NCI-H1417 treated with DMSO at 0.1 percent for 48 hours (cell line): ENCODE data around the gene SPTAN1.
"Not testable (repeated sequence)": the region's sequence is repeated elsewhere in the genome, so short reads cannot be mapped to it uniquely, and the experiment has no call there.

Experiments
- DNase-seq: peaks from one replicate; lab custom pipeline; 2025; lab: John Stamatoyannopoulos, UW

Gene SPTAN1

GRCh38 chr9:128552744-128553440 is 505 bp downstream of the SPTAN1 start:
- no peak for DNase-seq

- no peak for DNase-seq
Observed at GRCh38 chr9:128553728-128554127, 1.3 kb downstream of the SPTAN1 start.

GRCh38 chr9:128554155-128554862 is 1.9 kb downstream of the SPTAN1 start:
- DNase-seq = no peak

- no peak for DNase-seq
Observed at GRCh38 chr9:128555180-128555721, 2.9 kb downstream of the SPTAN1 start.

DNA sequence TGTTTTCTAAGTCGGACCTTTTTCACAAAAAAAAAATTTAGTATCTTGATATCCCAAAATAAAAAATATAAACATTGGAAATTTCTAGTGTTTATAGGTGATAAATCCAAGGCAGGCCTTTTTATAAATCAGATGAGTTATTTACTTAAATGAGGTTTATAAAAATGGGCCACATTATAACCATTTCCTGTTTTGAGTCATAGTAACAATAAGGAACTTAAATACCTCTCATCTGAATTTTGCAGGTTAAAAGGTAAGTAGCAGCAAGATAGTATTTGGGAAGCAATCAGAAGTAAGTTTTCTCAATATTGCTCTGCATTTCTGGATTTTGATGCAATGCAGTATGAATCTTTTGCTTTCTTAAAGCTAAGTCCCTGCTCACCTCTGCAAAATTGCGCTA is 3.9 kb downstream of the SPTAN1 start:
- no peak for DNase-seq

GRCh38 chr9:128556926-128557634 is 4.7 kb downstream of the SPTAN1 start:
- no peak for DNase-seq

- no peak for DNase-seq
Observed at GRCh38 chr9:128558431-128559310, 6.3 kb downstream of the SPTAN1 start.

DNA sequence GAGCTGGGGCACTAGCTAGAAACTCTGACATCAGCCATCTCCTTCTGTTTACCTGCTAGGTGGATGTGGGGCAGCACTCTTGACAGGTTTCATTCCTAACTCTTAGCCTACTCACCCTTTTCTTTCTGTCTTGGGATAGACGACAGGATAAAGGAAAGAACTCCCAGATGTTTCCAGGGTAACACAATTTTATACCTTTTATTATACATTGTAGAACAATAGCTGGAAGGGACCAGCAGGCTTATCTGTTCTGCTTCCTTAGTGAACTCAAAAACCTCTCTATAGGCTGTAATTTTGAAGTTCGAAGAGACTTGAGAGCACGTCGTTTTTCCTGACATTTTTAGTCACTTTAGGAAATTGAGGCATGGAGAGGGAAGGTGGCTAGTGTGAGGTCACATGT is 13.2 kb downstream of the SPTAN1 start:
- no peak for DNase-seq

DNA sequence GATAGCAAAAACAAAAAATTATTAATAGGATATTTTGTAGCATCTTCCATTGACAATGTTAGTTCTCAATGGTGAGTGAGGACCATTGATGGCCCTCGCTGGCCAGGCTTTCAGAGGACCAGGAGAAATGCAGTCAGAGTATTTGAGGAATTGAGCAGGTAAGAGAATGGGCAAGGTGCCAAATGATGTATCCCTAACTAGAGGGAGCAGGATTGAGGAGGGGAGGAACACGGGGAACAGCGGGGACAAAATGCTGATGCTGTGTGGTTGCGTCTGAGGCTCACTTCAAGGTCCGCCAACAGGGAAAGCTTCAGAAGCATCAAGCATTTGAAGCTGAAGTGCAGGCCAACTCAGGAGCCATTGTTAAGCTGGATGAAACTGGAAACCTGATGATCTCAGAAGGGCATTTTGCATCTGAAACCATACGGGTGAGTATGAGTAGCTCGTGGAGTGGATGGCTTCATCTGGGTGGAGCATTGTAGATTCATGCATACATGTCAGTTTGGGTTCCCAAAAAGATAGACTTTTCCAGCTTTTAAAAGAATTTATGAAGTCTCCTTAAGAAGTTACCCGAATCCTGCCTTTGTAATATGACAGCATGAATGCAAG is 16.2 kb downstream of the SPTAN1 start:
- no peak for DNase-seq

GRCh38 chr9:128575469-128575868 is 23.1 kb downstream of the SPTAN1 start:
- no peak for DNase-seq

DNA sequence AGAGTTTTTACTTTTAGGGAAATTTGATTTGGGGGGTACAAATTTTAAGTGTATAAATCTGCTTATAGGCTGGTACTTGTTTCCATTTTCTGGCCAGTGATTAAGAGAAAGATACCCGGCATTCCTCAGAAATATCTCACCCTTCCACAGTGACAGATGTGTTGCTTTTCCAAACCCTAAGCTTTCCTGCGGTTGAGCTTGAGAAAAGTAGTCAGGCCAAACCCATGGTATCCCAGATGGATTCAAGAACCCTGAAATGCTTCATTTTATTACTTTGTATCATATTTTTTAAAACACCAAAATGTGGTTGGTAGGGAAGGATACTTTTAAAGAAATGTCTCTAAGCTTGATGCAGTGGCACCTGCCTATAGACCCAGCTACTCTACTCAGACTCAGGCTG is 23.5 kb downstream of the SPTAN1 start:
- DNase-seq = no peak

GRCh38 chr9:128577206-128577605 is 24.8 kb downstream of the SPTAN1 start:
- no peak for DNase-seq

DNA sequence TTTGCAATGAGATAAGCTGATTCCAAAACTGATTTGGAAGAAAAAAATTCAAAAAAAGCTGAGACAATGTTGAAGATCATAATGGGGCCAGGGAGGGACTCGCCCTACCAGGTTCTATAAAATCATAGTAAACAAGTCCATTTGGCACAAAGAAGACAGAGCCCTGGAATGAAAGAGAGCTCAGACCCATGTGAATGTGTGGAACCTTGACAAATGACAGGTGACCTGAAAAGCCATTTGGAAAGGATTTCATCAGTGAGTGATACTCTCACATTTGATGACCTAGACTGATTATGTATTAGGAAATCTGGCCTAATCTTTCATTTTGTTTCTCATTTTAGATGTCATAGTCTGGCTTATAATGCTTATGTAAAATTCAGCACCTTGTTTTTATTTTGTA is 26.8 kb downstream of the SPTAN1 start:
- DNase-seq = no peak

DNA sequence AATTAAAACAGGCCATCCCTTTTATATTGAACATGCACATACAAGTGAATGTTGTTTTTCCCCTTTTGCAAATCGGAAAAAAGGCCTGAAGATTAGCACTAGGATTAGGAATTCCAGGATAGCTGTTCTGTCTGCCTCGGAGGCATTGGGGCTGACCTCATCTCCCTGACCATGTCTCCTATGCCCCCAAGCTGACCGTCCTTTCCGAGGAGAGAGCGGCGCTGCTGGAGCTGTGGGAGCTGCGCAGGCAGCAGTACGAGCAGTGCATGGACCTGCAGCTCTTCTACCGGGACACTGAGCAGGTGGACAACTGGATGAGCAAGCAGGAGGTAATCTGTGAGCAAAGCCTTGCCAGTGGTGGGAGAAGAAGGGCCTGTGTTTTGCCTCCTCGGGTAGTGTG is 28.3 kb downstream of the SPTAN1 start:
- DNase-seq = no peak

- DNase-seq = not testable (repeated sequence)
Observed at GRCh38 chr9:128585155-128585554, 32.8 kb downstream of the SPTAN1 start.

- DNase-seq = not testable (repeated sequence)
Observed at GRCh38 chr9:128586934-128587333, 34.5 kb downstream of the SPTAN1 start.

DNA sequence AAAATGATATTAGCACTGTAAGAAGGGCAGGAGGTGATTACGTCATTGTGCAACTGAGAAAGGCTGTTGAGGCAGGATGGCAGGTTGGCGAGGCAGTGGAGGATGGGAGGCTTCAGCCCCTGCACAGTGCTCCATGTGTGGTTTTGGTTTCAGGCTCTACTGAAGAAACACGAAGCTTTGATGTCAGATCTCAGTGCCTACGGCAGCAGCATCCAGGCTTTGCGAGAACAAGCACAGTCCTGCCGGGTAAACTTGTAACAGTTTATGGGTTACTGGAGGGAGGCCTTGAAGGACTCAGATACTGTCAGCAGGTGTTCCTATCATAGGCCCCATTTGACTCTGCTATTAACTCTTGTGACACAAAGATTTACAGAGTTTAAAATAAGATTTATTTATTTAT is 35.1 kb downstream of the SPTAN1 start:
- DNase-seq = no peak

- no peak for DNase-seq
Observed at GRCh38 chr9:128588581-128589233, 36.3 kb downstream of the SPTAN1 start.

GRCh38 chr9:128593039-128593438 is 40.7 kb downstream of the SPTAN1 start:
- no peak for DNase-seq

DNA sequence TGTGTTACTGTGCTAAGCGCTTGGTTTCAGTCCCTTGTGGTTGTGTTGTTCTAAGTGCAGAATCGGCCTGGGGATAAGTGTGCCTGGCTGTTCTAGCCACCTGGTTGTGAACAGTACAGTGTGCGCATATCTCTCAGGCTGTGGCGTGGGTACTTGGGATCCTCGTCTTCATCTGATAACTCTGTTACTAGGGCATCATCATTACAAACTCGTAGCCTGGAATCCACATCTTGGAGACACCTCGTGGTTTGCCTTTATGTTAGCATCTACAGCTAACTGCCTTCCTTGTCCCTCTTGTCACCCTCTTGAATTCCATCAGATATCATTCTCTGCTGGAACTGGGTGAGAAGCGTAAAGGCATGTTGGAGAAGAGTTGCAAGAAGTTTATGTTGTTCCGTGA is 41.5 kb downstream of the SPTAN1 start:
- no peak for DNase-seq

DNA sequence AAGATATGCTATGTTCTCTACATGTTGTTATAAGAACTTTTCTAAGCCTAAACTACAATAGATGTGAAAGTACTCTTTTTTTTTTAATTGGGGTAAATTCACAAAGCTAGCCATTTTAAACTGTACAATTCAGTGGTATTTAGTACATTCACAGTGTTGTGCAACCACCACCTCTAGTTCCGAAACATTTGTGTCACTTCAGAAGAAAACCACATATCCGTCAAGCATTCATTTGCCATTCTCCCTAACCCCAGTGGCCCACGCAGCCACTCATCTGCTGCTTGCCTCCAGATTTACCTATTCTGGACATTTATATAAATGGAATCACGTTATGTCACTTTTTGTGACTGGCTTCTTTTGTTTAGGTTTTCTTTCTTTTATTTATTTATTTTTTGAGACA is 43.1 kb downstream of the SPTAN1 start:
- no peak for DNase-seq
